PC-3 (cell line): ENCODE data around the gene COQ8A. TPM values are rescaled to one million over a fixed set of nuclear protein-coding genes. Genes with fewer than 3 reads are reported as not detected.
A peak's percentile ranks its signal among the peaks of the same experiment; 100 is the strongest.

Experiments
- ATAC-seq: fragments of 200-7000 bp; cut with Tn5 transposase; 2 replicates; pipeline ENCODE4 v1.9.1; 2020; ENCODE audit warnings: mild to moderate bottlenecking, moderate library complexity
- BruUV-seq: library from RNA; stranded (reverse); fragments of 400-500 nt; replicated peaks from 2 replicates; lab custom pipeline; 2021; lab: Mats Ljungman, UMichigan
- CTCF ChIA-PET: fragments of 300-600 bp; sonication (Branson Sonifier 250); formaldehyde crosslinking; loops from one replicate; lab custom pipeline; 2022; ENCODE audit warnings: antibody characterized with exemption; lab: Charles Lee
- POLR2A ChIA-PET: fragments of 300-600 bp; sonication (Branson Sonifier 250); formaldehyde crosslinking; loops from one replicate; lab custom pipeline; 2022; ENCODE audit warnings: antibody characterized with exemption; ENCODE audit not compliant: unreplicated experiment; lab: Charles Lee
- DNase-seq: peaks from one replicate; pipeline ENCODE4 v3.0.0-alpha.2; 2015
- H2AFZ ChIP-seq: fragments of 300-600 bp; sonication (generic); 2 replicates; pipeline ENCODE4 v1.6.0; 2016; ENCODE audit warnings: antibody characterized with exemption, low read length
- H3F3A ChIP-seq: fragments of 300-600 bp; sonication (generic); one replicate; pipeline ENCODE4 v1.6.0; 2017; ENCODE audit warnings: antibody characterized with exemption, low read length, control low read depth, mild to moderate bottlenecking; ENCODE audit not compliant: unreplicated experiment
- H3K27ac ChIP-seq: fragments of 300-600 bp; sonication (generic); 2 replicates; pipeline ENCODE4 v1.5.1; 2016; ENCODE audit warnings: mild to moderate bottlenecking, low read length
- H3K27me3 ChIP-seq: fragments of 300-600 bp; sonication (generic); 2 replicates; pipeline ENCODE4 v1.6.1; 2016; ENCODE audit warnings: low read length, mixed read lengths
- H3K36me3 ChIP-seq: fragments of 300-600 bp; sonication (generic); 2 replicates; pipeline ENCODE4 v1.6.1; 2016; ENCODE audit warnings: low read depth, mixed run types, low read length, mixed read lengths
- H3K4me1 ChIP-seq: fragments of 300-600 bp; sonication (generic); 2 replicates; pipeline ENCODE4 v1.5.1; 2016; ENCODE audit warnings: low read length; ENCODE audit not compliant: insufficient read depth
- H3K4me2 ChIP-seq: fragments of 300-600 bp; sonication (generic); 2 replicates; pipeline ENCODE4 v1.6.0; 2016; ENCODE audit warnings: low read length
- H3K4me3 ChIP-seq: fragments of 300-600 bp; sonication (generic); 2 replicates; pipeline ENCODE4 v1.5.1; 2016; ENCODE audit warnings: mild to moderate bottlenecking, low read length, mixed read lengths
- H3K79me2 ChIP-seq: fragments of 300-600 bp; sonication (generic); 2 replicates; pipeline ENCODE4 v1.6.1; 2017; ENCODE audit warnings: low read length, mixed read lengths
- H3K9ac ChIP-seq: fragments of 300-600 bp; sonication (generic); 2 replicates; pipeline ENCODE4 v1.6.0; 2016; ENCODE audit warnings: mild to moderate bottlenecking, low read length
- H3K9me2 ChIP-seq: fragments of 300-600 bp; sonication (generic); replicated peaks from 2 replicates; pipeline ENCODE4 v1.6.1; 2016; ENCODE audit warnings: mixed run types, low read length, mixed read lengths
- H3K9me3 ChIP-seq: fragments of 300-600 bp; sonication (generic); 2 replicates; pipeline ENCODE4 v1.6.1; 2016; ENCODE audit warnings: low read length, mixed read lengths
- H4K20me1 ChIP-seq: fragments of 300-600 bp; sonication (generic); 2 replicates; pipeline ENCODE4 v1.6.1; 2016; ENCODE audit warnings: low read length, mixed read lengths
- CTCF ChIP-seq: fragments of 300-600 bp; sonication (generic); conservative IDR thresholded peaks from 2 replicates; pipeline ENCODE4 v1.5.1; 2017; ENCODE audit warnings: antibody characterized with exemption, low read depth, mild to moderate bottlenecking, low read length
- EZH2 ChIP-seq: fragments of 300-600 bp; sonication (generic); IDR thresholded peaks from one replicate; pipeline ENCODE4 v1.6.1; 2017; ENCODE audit warnings: antibody characterized with exemption, mild to moderate bottlenecking, low read length; ENCODE audit not compliant: unreplicated experiment
- EZH2phosphoT487 ChIP-seq: fragments of 300-600 bp; sonication (generic); IDR thresholded peaks from 2 replicates; pipeline ENCODE4 v1.6.1; 2018; ENCODE audit warnings: mild to moderate bottlenecking, antibody characterized with exemption, low read length, borderline replicate concordance
- intact Hi-C: fragments of 100-400 bp; cut with micrococcal nuclease; formaldehyde crosslinking; loops from 2 replicates; pipeline ENCODE4 v1.9.0; 2023
- total RNA-seq: library from RNA; depleted of rRNA; stranded (reverse); fragments of >200 nt; gene quantifications from 2 replicates; pipeline ENCODE4 v1.2.3, GENCODE V29; 2014

COQ8A gene
- total RNA-seq, 1 experiment from 2014 or later, result 67.0 TPM

- Histone ChIP-seq H3K9me2 (no peaks in the 10 kb centered on the region), H3K27ac (no peak overlapping the region), H3K27me3 (no peaks in the 10 kb centered on the region), H3K79me2 (no peaks in the 10 kb centered on the region), H3K4me2 (no peak overlapping the region), H3K4me1 (no peaks in the 10 kb centered on the region), H4K20me1 (no peaks in the 10 kb centered on the region), H3K9ac (no peak overlapping the region), H3K9me3 (no peaks in the 10 kb centered on the region), H3K36me3 (no peaks in the 10 kb centered on the region), H3K4me3 (no peak overlapping the region), H3F3A (no peaks in the 10 kb centered on the region), H2AFZ (no peak overlapping the region)
- intact Hi-C loops, result no loop called here
- ChIA-PET CTCF (no interaction called here), POLR2A (no interaction called here)
- BruUV-seq, result no TSS peak
- DNase-seq (no peak), ATAC-seq (no peak)
- TF ChIP-seq CTCF, result no peak
- no peak for TF ChIP-seq EZH2
- no peak for TF ChIP-seq EZH2phosphoT487
These were observed 31.7 kb upstream of the COQ8A start for GRCh38 chr1:226908419-226908818.

GRCh38 chr1:226908913-226909312, 31.2 kb upstream of the COQ8A start:
- TF ChIP-seq EZH2 (no peak), EZH2phosphoT487 (no peak), CTCF (no peak)
- H3K4me2 ChIP-seq, result no peak overlapping the region
- intact Hi-C loops, result no loop called here

GRCh38 chr1:226912587-226913176, 27.4 kb upstream of the COQ8A start:
- intact Hi-C loops, result loop anchor here (1.0 to 5.0 kb wide), 2 partner anchors 185 to 525 kb away; no protein-coding TSS in a partner anchor
- no peak overlapping the region for H3K4me3 ChIP-seq
- H3F3A ChIP-seq, result no peaks in the 10 kb centered on the region
- TF ChIP-seq CTCF (peak; percentile 83), EZH2 (no peak)
- no peaks in the 10 kb centered on the region for H3K27me3 ChIP-seq
- ATAC-seq, result peak; percentile 83
- POLR2A ChIA-PET, result no interaction called here
- no peak overlapping the region for H2AFZ ChIP-seq
- DNase-seq, result peak; percentile 60
- no peaks in the 10 kb centered on the region for H3K36me3 ChIP-seq
- no peaks in the 10 kb centered on the region for H3K4me1 ChIP-seq
- H3K9ac ChIP-seq, result no peak overlapping the region
- no peaks in the 10 kb centered on the region for H3K79me2 ChIP-seq
- H3K4me2 ChIP-seq, result no peak overlapping the region
- no peaks in the 10 kb centered on the region for H4K20me1 ChIP-seq
- H3K9me3 ChIP-seq, result no peaks in the 10 kb centered on the region
- no peak overlapping the region for H3K27ac ChIP-seq
- no peaks in the 10 kb centered on the region for H3K9me2 ChIP-seq
- CTCF ChIA-PET, result interaction anchor here (0.5 to 1.0 kb wide), 4 partner anchors 25 to 811 kb away, joined by 3 to 5 read pairs (median 4); no protein-coding TSS in a partner anchor
- BruUV-seq, result no TSS peak

More at GRCh38 chr1:226908913-226909312, 31.2 kb upstream of the COQ8A start:
- Histone ChIP-seq H3K9me3 (no peaks in the 10 kb centered on the region), H3K9ac (no peak overlapping the region), H3K79me2 (no peaks in the 10 kb centered on the region), H3F3A (no peaks in the 10 kb centered on the region), H4K20me1 (no peaks in the 10 kb centered on the region), H2AFZ (no peak overlapping the region), H3K36me3 (no peaks in the 10 kb centered on the region), H3K9me2 (no peaks in the 10 kb centered on the region), H3K27me3 (no peaks in the 10 kb centered on the region), H3K4me1 (no peaks in the 10 kb centered on the region), H3K27ac (no peak overlapping the region), H3K4me3 (no peak overlapping the region)
- ChIA-PET CTCF (no interaction called here), POLR2A (no interaction called here)
- DNase-seq (no peak), ATAC-seq (no peak)
- BruUV-seq, result no TSS peak
